ENCODE results near the gene TMSB15A. TPM values are rescaled to one million over a fixed set of nuclear protein-coding genes. Genes with fewer than 3 reads are reported as not detected.
"Not testable (repeated sequence)": the region's sequence is repeated elsewhere in the genome, so short reads cannot be mapped to it uniquely, and the experiment has no call there.

TMSB15A gene
- total RNA-seq, 4 donors from 2014 or later, result 0.85 to 1.3 TPM; not detected in 2

- TF ChIP-seq CTCF (IDR thresholded peaks at IDR 0.05; ENCODE audit: low read depth), result no peak
Measured at GRCh38 chrX:102514536-102514935, 2.0 kb downstream of the TMSB15A start.

- no peak for TF ChIP-seq CTCF (IDR thresholded peaks at IDR 0.05; ENCODE audit: low read depth)
Measured at GRCh38 chrX:102498732-102499131, 17.8 kb downstream of the TMSB15A start.

GRCh38 chrX:102491766-102492165 is 24.8 kb downstream of the TMSB15A start:
- no peak for TF ChIP-seq CTCF (IDR thresholded peaks at IDR 0.05; ENCODE audit: low read depth)

- TF ChIP-seq CTCF (IDR thresholded peaks at IDR 0.05; ENCODE audit: low read depth), result not testable (repeated sequence)
Measured at GRCh38 chrX:102471762-102472220, 44.7 kb downstream of the TMSB15A start, which contains the start of gene TCP11X2. Gene TCP11X2 (minus strand): TSS chrX:102471812.

Other genes starting within 250 kb of the TMSB15A start
- under 1 TPM in 1 of 4 donors, not detected in 3; 0.19 TPM for gene NXF2B, start 76.7 kb downstream of the TMSB15A start, total RNA-seq
- gene TCP11X2, start 44.9 kb downstream of the TMSB15A start, total RNA-seq, result not detected
- 10 to 100 TPM in 1 of 4 donors, 1 to 10 TPM in 3; 7.5 to 11.0 (median 8.6) TPM for gene ARMCX5, start 82.8 kb upstream of the TMSB15A start, total RNA-seq
- gene GPRASP1, start 134.7 kb upstream of the TMSB15A start, total RNA-seq, result 1 to 10 TPM; 5.5 to 7.9 (median 7.3) TPM
- gene GPRASP2, start 195.7 kb upstream of the TMSB15A start, total RNA-seq, result 1 to 10 TPM; 1.8 to 6.8 (median 5.8) TPM
- 1 to 10 TPM in 3 of 4 donors, under 1 TPM in 1; 0.75 to 3.7 (median 2.1) TPM for gene GPRASP3, start 204.0 kb upstream of the TMSB15A start, total RNA-seq

Measured in subcutaneous adipose tissue (tissue), 4 donors.